GM21528 (cell line): ENCODE results near the gene PLGLB2.
"Not testable (repeated sequence)": the region's sequence is repeated elsewhere in the genome, so short reads cannot be mapped to it uniquely, and the experiment has no call there.

Source experiments
- ATAC-seq: cut with Tn5 transposase; IDR thresholded peaks from one replicate; pipeline ENCODE4 v1.9.1; 2021; ENCODE audit warnings: mild to moderate bottlenecking, moderate library complexity; ENCODE audit not compliant: unreplicated experiment, low FRiP score

Gene PLGLB2

DNA sequence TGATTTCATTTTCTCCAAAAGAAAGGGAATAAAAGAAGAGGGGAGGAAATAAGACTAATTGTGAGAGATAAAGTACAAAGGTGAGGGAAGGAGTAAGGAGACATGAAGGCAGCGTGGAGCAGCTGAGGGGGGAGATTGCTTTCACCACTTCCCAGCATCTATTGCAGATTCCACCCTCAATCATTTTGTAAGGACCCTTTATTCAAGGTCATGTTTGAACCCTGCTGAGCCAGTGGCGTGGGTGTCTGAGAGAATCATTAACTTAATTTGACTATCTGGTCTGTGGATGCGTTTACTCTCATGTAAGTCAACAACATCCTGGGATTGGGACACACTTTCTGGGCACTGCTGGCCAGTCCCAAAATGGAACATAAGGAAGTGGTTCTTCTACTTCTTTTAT is at the start of gene PLGLB2:
TSS of gene PLGLB2 (plus strand) at position 297 of the 400 bp plus-strand sequence. CDS start at position 364, 67 bp downstream.
- not testable (repeated sequence) for ATAC-seq

DNA sequence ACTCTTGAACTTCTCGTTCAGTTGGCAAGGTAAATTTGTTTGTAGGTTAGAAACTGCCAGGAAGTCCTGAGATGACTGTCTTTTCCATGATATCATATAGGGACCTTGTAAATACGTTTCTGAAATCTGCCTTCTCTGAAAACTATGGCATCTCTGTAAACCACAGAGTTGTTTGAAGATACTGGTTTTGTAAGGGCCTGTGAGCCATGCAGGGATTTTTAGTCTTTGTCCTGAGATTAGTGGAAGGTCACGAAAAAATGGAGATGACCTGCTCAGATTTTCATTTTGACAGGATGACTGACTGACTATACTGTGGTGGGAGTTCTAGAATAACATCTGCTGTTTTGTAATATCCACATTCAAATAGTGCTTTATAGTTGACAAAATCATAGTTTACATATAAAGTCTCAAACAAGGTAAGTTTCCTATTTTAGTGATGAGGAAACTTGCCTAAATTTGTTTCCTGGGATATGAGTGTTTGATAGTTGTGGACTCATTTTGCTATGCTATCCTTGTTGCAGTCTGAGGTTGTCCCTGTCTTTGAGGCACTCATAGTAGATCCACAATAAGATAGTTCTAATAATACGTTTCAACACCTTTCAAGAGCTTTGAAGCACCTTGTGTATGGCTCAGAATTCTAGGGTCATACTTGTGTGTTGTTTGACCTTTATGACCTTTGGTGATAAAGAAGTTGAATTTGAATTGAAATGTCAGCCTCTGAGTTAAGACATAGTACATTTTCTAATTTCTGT is 43.1 kb upstream of the PLGLB2 start:
- not testable (repeated sequence) for ATAC-seq

- ATAC-seq: peak; percentile 70
These were observed 39.5 kb upstream of the PLGLB2 start for GRCh38 chr2:87708368-87708767.

DNA sequence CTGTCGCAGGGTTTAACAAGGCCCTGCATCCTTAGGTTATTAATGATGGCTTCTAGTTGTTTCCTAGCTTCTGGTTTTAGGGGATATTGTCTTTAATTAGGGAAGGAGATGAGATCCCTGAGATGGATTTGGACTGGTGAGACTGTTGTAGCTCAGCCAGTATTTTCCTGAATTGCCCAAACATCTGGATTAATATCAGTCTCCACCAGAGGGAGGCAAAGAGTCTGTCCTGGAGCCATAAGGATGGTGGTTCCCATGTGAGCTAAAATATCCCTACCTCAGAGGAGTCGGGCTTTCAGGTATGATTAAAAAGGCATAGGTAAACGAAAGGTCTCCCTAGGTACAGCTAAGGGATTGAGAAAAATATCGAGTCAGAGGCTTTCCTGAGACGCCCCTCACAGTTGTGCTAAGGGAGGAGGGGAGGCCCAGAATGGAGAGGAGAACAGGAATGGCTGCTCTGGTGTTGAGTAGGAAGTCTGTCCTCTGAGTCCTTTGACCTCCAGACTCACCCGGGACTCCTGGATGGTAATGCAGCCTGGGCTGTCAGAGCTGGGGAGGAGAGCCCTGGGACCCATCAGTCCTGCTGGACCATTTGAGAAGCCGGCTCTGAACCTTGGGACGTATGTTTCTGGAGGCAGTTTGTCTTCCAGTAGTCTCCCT is 19.8 kb upstream of the PLGLB2 start:
- not testable (repeated sequence) for ATAC-seq

DNA sequence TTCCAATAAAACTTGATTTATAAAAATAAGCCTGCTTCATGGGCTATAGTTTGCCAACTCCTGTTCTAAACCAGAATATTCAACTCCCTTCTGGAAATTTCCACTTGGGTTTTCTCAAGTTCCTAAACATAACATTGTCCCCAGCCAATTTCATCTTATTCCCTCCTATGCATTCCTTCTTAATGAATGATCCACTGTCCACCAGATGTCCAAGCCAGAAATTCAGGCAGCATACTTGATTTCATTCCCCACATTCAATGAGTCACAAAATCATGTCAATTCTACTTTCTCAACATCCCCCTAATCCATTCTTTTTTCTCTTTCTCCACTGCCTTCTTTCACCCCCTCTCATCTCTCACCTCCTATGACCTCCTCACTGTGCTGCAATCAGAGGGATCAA is 7.0 kb upstream of the PLGLB2 start:
- ATAC-seq: not testable (repeated sequence)

DNA sequence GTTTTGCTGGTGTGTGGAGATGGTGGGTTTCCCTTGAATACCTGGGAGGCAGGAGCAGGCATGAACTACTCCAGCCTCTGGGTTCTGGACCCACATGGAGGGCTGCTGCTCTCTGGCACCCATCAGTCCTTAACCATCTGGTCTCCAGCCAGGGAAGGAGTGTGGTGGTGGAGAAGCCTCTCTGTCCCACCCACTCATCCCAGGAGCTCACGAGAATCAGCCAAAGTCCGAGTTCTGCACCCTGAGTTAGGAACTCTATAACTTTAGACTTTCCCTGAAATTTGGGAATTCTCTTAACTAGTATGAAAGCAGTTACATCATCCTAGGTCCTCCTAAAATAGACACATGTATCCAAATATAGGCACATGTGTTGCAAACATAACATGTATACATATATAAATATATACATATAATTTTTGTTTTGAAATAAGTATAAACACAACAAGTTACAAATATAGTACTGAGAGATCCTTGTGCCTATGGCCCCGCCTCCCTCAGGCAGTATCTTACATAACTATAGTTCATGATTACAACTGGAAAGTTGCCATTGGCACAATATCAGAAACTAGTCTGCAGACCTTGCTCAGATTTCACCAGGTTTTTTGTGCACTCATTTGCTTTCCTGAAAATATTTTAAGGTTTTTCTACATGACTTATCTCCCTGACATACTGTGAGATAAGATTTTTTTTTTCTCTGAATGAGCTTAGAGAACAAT is 5.3 kb upstream of the PLGLB2 start:
- not testable (repeated sequence) for ATAC-seq

DNA sequence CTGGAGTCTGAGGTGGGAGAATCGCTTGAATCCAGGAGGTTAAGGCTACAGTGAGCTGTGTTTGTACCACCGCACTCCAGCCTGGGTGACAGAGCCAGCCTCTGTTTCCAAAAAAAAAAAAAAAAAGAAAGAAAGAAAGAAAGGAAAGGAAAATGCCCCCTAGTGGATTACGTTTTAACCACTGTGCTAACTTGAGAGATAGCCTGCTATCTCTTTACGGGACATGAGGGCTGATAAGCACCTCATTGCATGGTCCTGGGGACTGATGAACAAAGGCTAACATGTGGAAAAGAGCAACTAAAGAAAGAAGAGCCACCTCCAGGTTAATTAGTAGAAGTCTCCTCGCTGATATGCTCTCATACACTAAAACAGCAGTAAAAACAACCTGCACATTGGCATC is 4.2 kb upstream of the PLGLB2 start:
- ATAC-seq: not testable (repeated sequence)

- ATAC-seq: not testable (repeated sequence)
These were observed 2.4 kb upstream of the PLGLB2 start for GRCh38 chr2:87745353-87745951.

GRCh38 chr2:87748524-87748923 is 637 bp downstream of the PLGLB2 start:
- not testable (repeated sequence) for ATAC-seq

DNA sequence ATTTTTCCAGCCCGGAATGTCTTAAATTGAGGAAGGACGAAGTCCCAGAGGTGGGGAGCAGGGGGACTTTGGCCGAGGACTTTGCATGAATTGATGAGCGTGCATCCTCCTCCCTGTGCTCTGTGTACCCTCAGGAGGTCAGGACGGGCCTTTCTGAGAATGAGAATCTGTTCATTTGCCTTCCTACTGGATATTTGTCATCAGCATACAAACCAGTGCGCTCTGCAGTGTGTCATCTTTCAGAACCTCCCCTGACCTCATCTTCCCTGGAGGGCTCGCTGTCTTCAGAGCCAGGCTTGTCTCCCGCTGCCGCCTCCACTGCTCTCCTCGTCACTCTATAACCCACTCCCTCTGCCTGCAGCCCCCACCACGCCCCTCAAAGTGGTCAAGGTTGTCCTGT is 2.7 kb downstream of the PLGLB2 start:
- not testable (repeated sequence) for ATAC-seq

GRCh38 chr2:87754759-87755158 is 6.9 kb downstream of the PLGLB2 start:
- not testable (repeated sequence) for ATAC-seq
